SH-SY5Y (cell line): ENCODE measurements around the gene TCF12.

Experiments used
- GATA2 ChIP-seq: IDR thresholded peaks from 2 replicates; pipeline ENCODE4 v1.6.1; 2011; ENCODE audit warnings: mild to moderate bottlenecking, low read depth, low read length
- GATA3 ChIP-seq: IDR thresholded peaks from 2 replicates; pipeline ENCODE4 v1.6.1; 2011; ENCODE audit warnings: low read depth, mild to moderate bottlenecking, low read length, moderate library complexity

GRCh38 chr15:57184502-57184901 is 266.1 kb downstream of the TCF12 start:
- TF ChIP-seq GATA2 (no peak), GATA3 (no peak)
